Measurements from ENCODE around the gene CLNK.

- TF ChIP-seq CTCF (IDR thresholded peaks at IDR 0.05; ENCODE audit: low read depth, low read length) (no peak), EZH2phosphoT487 (IDR thresholded peaks at IDR 0.05; ENCODE audit: low read depth) (no peak)
Observed at GRCh38 chr4:10732914-10733415, 48.4 kb upstream of the CLNK start.

Data from OCI-LY3 (cell line).